HEK293 (cell line): ENCODE measurements around the gene HSPA4.

Experiments used
- REST ChIP-seq: fragments of 450-650 bp; formaldehyde crosslinking; IDR thresholded peaks from 2 replicates; pipeline ENCODE4 v1.5.1; 2016; ENCODE audit warnings: missing biosample characterization, missing genetic modification characterization
- SETDB1 ChIP-seq: IDR thresholded peaks from one replicate; pipeline ENCODE4 v1.6.1; 2017; ENCODE audit warnings: mild to moderate bottlenecking, low read length, moderate library complexity, mixed read lengths; ENCODE audit not compliant: insufficient read length
- YY1 ChIP-seq: fragments of 450-650 bp; formaldehyde crosslinking; IDR thresholded peaks from 2 replicates; pipeline ENCODE4 v1.5.1; 2018; ENCODE audit warnings: missing biosample characterization, missing genetic modification characterization
- ZBTB17 ChIP-seq: fragments of 450-650 bp; formaldehyde crosslinking; IDR thresholded peaks from 2 replicates; pipeline ENCODE4 v1.5.1; 2016; ENCODE audit warnings: missing biosample characterization, missing genetic modification characterization
- ZBTB7A ChIP-seq: fragments of 450-650 bp; formaldehyde crosslinking; IDR thresholded peaks from 2 replicates; pipeline ENCODE4 v1.5.1; 2016; ENCODE audit warnings: low read depth, missing biosample characterization, missing genetic modification characterization
- ZBTB8A ChIP-seq: fragments of 450-650 bp; formaldehyde crosslinking; IDR thresholded peaks from 2 replicates; pipeline ENCODE4 v1.5.1; 2016; ENCODE audit warnings: missing biosample characterization, missing genetic modification characterization
- ZNF157 ChIP-seq: fragments of 450-650 bp; formaldehyde crosslinking; IDR thresholded peaks from 2 replicates; pipeline ENCODE4 v1.5.1; 2016; ENCODE audit warnings: missing biosample characterization, missing genetic modification characterization
- ZNF560 ChIP-seq: fragments of 450-650 bp; formaldehyde crosslinking; IDR thresholded peaks from 2 replicates; pipeline ENCODE4 v1.5.1; 2017; ENCODE audit warnings: missing biosample characterization, missing genetic modification characterization, borderline replicate concordance
- ZNF561 ChIP-seq: fragments of 450-650 bp; IDR thresholded peaks from 2 replicates; pipeline ENCODE4 v1.5.1; 2018; ENCODE audit warnings: missing biosample characterization, missing genetic modification characterization, borderline replicate concordance
- ZNF670 ChIP-seq: fragments of 450-650 bp; formaldehyde crosslinking; IDR thresholded peaks from 2 replicates; pipeline ENCODE4 v1.5.1; 2016; ENCODE audit warnings: missing biosample characterization, missing genetic modification characterization, low read depth
- ZNF747 ChIP-seq: fragments of 450-650 bp; formaldehyde crosslinking; IDR thresholded peaks from 2 replicates; pipeline ENCODE4 v1.5.1; 2016; ENCODE audit warnings: missing biosample characterization, missing genetic modification characterization
- ZNF830 ChIP-seq: fragments of 450-650 bp; IDR thresholded peaks from 2 replicates; pipeline ENCODE4 v1.5.0; 2018; ENCODE audit warnings: missing biosample characterization, missing genetic modification characterization, low read depth, mild to moderate bottlenecking, moderate library complexity
- TF ChIP-seq, protein P1 (sequence below): fragments of 450-650 bp; formaldehyde crosslinking; IDR thresholded peaks from 2 replicates; pipeline ENCODE4 v1.5.1; 2016; ENCODE audit warnings: missing biosample characterization, missing genetic modification characterization

DNA sequence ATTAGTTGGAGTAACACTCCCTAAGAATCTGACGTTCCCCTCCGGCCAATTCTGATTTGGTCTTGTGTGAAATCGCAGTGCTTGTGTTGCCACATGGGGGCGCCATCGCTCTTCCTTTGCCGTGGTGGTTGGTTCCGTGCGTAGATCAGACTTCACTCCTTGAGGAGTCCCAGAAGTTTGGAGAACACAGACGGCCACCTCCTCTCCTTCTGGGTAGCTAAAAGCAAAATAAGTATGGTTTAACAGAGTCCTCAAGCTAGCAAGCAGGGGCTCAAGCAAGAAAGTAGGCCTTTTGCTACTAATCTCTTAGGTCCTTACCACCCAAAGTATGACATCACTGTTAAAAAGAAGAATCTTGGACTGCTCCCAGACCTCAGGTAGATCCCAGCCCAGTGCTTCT is 59.5 kb downstream of the HSPA4 start:
- no peak for TF ChIP-seq YY1
- TF ChIP-seq, protein P1, sequence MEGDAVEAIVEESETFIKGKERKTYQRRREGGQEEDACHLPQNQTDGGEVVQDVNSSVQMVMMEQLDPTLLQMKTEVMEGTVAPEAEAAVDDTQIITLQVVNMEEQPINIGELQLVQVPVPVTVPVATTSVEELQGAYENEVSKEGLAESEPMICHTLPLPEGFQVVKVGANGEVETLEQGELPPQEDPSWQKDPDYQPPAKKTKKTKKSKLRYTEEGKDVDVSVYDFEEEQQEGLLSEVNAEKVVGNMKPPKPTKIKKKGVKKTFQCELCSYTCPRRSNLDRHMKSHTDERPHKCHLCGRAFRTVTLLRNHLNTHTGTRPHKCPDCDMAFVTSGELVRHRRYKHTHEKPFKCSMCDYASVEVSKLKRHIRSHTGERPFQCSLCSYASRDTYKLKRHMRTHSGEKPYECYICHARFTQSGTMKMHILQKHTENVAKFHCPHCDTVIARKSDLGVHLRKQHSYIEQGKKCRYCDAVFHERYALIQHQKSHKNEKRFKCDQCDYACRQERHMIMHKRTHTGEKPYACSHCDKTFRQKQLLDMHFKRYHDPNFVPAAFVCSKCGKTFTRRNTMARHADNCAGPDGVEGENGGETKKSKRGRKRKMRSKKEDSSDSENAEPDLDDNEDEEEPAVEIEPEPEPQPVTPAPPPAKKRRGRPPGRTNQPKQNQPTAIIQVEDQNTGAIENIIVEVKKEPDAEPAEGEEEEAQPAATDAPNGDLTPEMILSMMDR: peak; percentile 88
- no peak for TF ChIP-seq ZNF830
- no peak for TF ChIP-seq ZNF561 (tag by site-specific recombination)
- no peak for TF ChIP-seq SETDB1
- TF ChIP-seq ZNF747: no peak
- no peak for TF ChIP-seq ZBTB7A (tag by site-specific recombination)
- TF ChIP-seq REST (tag by site-specific recombination): no peak
- no peak for TF ChIP-seq ZNF157 (tag by site-specific recombination)
- no peak for TF ChIP-seq ZNF670
- no peak for TF ChIP-seq ZBTB8A (tag by site-specific recombination)
- no peak for TF ChIP-seq ZNF560 (tag by site-specific recombination)
- peak; percentile 59 for TF ChIP-seq ZBTB17 (tag by site-specific recombination)
